ENCODE measurements around the gene CLDN34.

DNA sequence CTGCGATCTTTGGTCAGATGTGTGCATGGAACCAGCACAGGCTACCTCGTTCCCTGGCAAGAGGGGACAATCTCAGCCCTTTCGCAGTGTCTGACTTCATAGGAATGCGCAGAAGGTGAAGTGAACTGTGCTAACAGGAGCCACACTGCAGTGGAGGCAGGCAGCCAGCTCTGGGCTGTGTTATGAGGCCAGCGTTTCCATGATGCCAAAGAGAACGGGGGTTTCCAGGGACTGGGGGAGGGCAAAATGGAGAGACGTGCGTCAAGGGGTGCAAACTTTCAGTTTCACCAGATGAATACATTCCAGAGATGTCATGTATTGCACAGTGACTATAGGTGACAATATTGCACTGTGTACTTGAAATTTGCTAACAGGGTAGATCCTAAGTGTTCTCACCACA, 30.4 kb downstream of the CLDN34 start:
- TF ChIP-seq JUND (IDR thresholded peaks at IDR 0.05) (no peak), GABPA (IDR thresholded peaks at IDR 0.05 in 1 of 2, conservative IDR thresholded peaks at IDR 0.05 in 1 of 2) (no peak), RAD21 (IDR thresholded peaks at IDR 0.05) (no peak)
- TF ChIP-seq, protein P1, sequence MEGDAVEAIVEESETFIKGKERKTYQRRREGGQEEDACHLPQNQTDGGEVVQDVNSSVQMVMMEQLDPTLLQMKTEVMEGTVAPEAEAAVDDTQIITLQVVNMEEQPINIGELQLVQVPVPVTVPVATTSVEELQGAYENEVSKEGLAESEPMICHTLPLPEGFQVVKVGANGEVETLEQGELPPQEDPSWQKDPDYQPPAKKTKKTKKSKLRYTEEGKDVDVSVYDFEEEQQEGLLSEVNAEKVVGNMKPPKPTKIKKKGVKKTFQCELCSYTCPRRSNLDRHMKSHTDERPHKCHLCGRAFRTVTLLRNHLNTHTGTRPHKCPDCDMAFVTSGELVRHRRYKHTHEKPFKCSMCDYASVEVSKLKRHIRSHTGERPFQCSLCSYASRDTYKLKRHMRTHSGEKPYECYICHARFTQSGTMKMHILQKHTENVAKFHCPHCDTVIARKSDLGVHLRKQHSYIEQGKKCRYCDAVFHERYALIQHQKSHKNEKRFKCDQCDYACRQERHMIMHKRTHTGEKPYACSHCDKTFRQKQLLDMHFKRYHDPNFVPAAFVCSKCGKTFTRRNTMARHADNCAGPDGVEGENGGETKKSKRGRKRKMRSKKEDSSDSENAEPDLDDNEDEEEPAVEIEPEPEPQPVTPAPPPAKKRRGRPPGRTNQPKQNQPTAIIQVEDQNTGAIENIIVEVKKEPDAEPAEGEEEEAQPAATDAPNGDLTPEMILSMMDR (IDR thresholded peaks at IDR 0.05; ENCODE audit: low read depth, low read length, missing input control): no peak
- TF ChIP-seq, protein P2, sequence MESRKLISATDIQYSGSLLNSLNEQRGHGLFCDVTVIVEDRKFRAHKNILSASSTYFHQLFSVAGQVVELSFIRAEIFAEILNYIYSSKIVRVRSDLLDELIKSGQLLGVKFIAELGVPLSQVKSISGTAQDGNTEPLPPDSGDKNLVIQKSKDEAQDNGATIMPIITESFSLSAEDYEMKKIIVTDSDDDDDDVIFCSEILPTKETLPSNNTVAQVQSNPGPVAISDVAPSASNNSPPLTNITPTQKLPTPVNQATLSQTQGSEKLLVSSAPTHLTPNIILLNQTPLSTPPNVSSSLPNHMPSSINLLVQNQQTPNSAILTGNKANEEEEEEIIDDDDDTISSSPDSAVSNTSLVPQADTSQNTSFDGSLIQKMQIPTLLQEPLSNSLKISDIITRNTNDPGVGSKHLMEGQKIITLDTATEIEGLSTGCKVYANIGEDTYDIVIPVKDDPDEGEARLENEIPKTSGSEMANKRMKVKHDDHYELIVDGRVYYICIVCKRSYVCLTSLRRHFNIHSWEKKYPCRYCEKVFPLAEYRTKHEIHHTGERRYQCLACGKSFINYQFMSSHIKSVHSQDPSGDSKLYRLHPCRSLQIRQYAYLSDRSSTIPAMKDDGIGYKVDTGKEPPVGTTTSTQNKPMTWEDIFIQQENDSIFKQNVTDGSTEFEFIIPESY (IDR thresholded peaks at IDR 0.05): no peak
